A549 (cell line): Measurements from ENCODE around the gene GPD1.

Experiments
- MAFK ChIP-seq: fragments of 450-650 bp; IDR thresholded peaks from 2 replicates; pipeline ENCODE4 v1.6.1; 2014; ENCODE audit not compliant: partially characterized antibody
- PHF8 ChIP-seq: fragments of 200-600 bp; sonication (generic); IDR thresholded peaks from 2 replicates; pipeline ENCODE4 v1.6.1; 2016; ENCODE audit warnings: low read depth, mild to moderate bottlenecking, antibody characterized with exemption, moderate library complexity, borderline replicate concordance
- RCOR1 ChIP-seq: fragments of 150-350 bp; IDR thresholded peaks from 2 replicates; pipeline ENCODE4 v1.6.1; 2014; ENCODE audit warnings: antibody characterized with exemption, low read length, low read depth

DNA sequence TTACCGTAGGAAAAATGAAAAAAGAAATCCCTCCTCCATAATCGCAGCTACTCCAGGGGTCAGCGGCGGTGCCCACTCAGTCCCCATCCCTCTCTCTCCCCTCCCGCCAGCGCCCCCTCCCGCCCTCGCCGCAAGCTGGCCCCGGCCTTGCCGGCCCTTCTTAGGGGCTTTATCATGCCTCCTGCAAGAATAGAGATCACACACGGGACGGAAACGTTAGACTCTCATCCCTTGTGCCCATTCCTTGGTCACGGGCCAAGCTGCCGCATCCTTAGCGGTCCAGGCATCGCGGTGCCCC, 7.5 kb downstream of the GPD1 start:
- TF ChIP-seq MAFK (no peak), PHF8 (no peak), RCOR1 (no peak)
